ENCODE measurements around the gene TCF7L1.

- TF ChIP-seq SUZ12 (IDR thresholded peaks at IDR 0.05; ENCODE audit: extremely low read depth, insufficient read depth, insufficient read length), result no peak
- no peak for TF ChIP-seq ZNF274 (IDR thresholded peaks at IDR 0.05; ENCODE audit: low read depth, low read length)
Observed at GRCh38 chr2:85213901-85214512, 80.8 kb downstream of the TCF7L1 start.

All from NT2/D1 (cell line).